Measurements from ENCODE around the gene PAPPA.

PAPPA gene

GRCh38 chr9:116312221-116312620 is 158.6 kb downstream of the PAPPA start:
- H3K27me3 ChIP-seq (ENCODE audit: control insufficient read depth in 1 of 2, insufficient read depth in 2 of 2, low read length in 2 of 2), result no peaks in the 10 kb centered on the region
- no peak overlapping the region for H3K27ac ChIP-seq (ENCODE audit: low read depth, low read length)
- H3K9ac ChIP-seq (ENCODE audit: low read length), result no peak overlapping the region
- no peaks in the 10 kb centered on the region for H3K36me3 ChIP-seq (ENCODE audit: insufficient read depth, low read length)
- no peaks in the 10 kb centered on the region for H3K9me3 ChIP-seq (ENCODE audit: low read length)
- H3K4me1 ChIP-seq (ENCODE audit: insufficient read depth, low read length), result no peaks in the 10 kb centered on the region
- no peak overlapping the region for H3K4me3 ChIP-seq (ENCODE audit: low read depth in 1 of 2, low read length in 2 of 2)

DNA sequence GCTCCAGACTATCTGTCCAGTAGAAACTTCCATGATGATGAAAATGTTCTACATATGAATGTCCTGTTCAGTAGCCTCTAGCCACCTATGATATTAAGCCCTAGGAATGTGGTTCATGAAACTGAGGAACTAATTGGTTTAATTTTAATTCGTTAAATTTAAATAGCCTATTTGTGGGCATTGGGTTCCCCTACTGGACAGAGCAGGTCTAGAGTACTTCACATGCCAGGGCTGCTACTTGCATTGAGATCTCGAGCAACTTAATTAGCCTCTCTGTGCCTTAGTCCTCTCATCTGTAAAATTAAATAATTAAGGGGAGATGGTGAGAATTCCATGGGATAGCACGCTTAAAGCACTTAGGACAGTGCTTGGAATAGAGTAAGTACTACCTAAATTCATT is 160.0 kb downstream of the PAPPA start:
- H3K4me1 ChIP-seq (ENCODE audit: insufficient read depth, low read length), result no peaks in the 10 kb centered on the region
- no peaks in the 10 kb centered on the region for H3K27me3 ChIP-seq (ENCODE audit: control insufficient read depth in 1 of 2, insufficient read depth in 2 of 2, low read length in 2 of 2)
- no peak overlapping the region for H3K27ac ChIP-seq (ENCODE audit: low read depth, low read length)
- H3K4me3 ChIP-seq (ENCODE audit: low read depth in 1 of 2, low read length in 2 of 2), result no peak overlapping the region
- no peaks in the 10 kb centered on the region for H3K36me3 ChIP-seq (ENCODE audit: insufficient read depth, low read length)
- no peak overlapping the region for H3K9ac ChIP-seq (ENCODE audit: low read length)
- H3K9me3 ChIP-seq (ENCODE audit: low read length), result no peaks in the 10 kb centered on the region

DNA sequence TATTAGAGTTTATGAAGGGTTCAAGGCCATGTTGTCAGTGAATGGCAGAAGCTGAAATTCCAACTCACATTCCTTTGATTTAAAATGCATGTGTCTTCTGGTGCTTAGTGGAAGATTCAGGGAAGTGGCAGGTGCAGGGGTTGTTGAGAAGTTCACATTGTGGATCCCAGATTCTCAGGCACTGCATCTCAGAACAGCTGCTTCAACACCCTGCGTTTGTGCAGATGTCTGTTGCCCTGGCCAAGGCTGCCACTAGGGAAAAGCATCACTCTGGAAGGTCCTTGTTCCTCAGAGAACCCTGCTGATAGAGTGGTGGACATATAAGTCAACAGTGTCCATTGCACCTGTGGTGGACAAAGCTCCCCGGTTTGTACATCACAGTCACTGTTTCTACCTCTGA is 162.7 kb downstream of the PAPPA start:
- H3K36me3 ChIP-seq (ENCODE audit: insufficient read depth, low read length), result no peaks in the 10 kb centered on the region
- H3K27me3 ChIP-seq (ENCODE audit: control insufficient read depth in 1 of 2, insufficient read depth in 2 of 2, low read length in 2 of 2), result no peaks in the 10 kb centered on the region
- no peaks in the 10 kb centered on the region for H3K9me3 ChIP-seq (ENCODE audit: low read length)
- H3K4me1 ChIP-seq (ENCODE audit: insufficient read depth, low read length), result no peaks in the 10 kb centered on the region
- H3K4me3 ChIP-seq (ENCODE audit: low read depth in 1 of 2, low read length in 2 of 2), result no peak overlapping the region
- H3K27ac ChIP-seq (ENCODE audit: low read depth, low read length), result no peak overlapping the region
- no peak overlapping the region for H3K9ac ChIP-seq (ENCODE audit: low read length)

DNA sequence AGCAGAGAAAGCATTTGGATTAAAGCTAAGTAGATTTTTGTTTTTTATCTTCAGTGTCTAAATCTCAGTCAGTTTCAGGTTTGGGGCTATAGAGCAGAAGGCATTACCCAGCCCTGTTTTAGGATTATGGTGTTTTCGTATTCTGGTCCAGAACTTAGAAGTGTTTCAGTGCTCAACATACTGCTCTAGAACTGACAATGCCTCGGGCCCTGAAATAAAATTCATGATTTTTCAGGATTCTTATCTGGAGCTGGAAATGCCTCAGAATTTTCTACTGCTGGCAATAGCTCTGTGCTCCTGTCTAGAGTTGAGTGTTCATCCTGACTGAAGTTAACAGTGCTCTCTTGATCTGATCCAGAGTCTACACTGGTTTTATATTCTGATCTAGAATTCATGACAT is 163.9 kb downstream of the PAPPA start:
- H3K27me3 ChIP-seq (ENCODE audit: control insufficient read depth in 1 of 2, insufficient read depth in 2 of 2, low read length in 2 of 2), result no peaks in the 10 kb centered on the region
- no peak overlapping the region for H3K27ac ChIP-seq (ENCODE audit: low read depth, low read length)
- H3K4me1 ChIP-seq (ENCODE audit: insufficient read depth, low read length), result no peaks in the 10 kb centered on the region
- H3K9me3 ChIP-seq (ENCODE audit: low read length), result no peaks in the 10 kb centered on the region
- H3K9ac ChIP-seq (ENCODE audit: low read length), result no peak overlapping the region
- no peaks in the 10 kb centered on the region for H3K36me3 ChIP-seq (ENCODE audit: insufficient read depth, low read length)
- no peak overlapping the region for H3K4me3 ChIP-seq (ENCODE audit: low read depth in 1 of 2, low read length in 2 of 2)

- no peaks in the 10 kb centered on the region for H3K4me1 ChIP-seq (ENCODE audit: insufficient read depth, low read length)
- H3K9ac ChIP-seq (ENCODE audit: low read length), result no peak overlapping the region
- H3K9me3 ChIP-seq (ENCODE audit: low read length), result no peaks in the 10 kb centered on the region
- H3K27ac ChIP-seq (ENCODE audit: low read depth, low read length), result no peak overlapping the region
- H3K36me3 ChIP-seq (ENCODE audit: insufficient read depth, low read length), result no peaks in the 10 kb centered on the region
- no peak overlapping the region for H3K4me3 ChIP-seq (ENCODE audit: low read depth in 1 of 2, low read length in 2 of 2)
- no peaks in the 10 kb centered on the region for H3K27me3 ChIP-seq (ENCODE audit: control insufficient read depth in 1 of 2, insufficient read depth in 2 of 2, low read length in 2 of 2)
Measured at GRCh38 chr9:116318468-116319374, 165.1 kb downstream of the PAPPA start.

GRCh38 chr9:116319480-116319879 is 165.9 kb downstream of the PAPPA start:
- H3K4me1 ChIP-seq (ENCODE audit: insufficient read depth, low read length), result no peaks in the 10 kb centered on the region
- H3K27me3 ChIP-seq (ENCODE audit: control insufficient read depth in 1 of 2, insufficient read depth in 2 of 2, low read length in 2 of 2), result no peaks in the 10 kb centered on the region
- H3K9ac ChIP-seq (ENCODE audit: low read length), result no peak overlapping the region
- H3K9me3 ChIP-seq (ENCODE audit: low read length), result no peaks in the 10 kb centered on the region
- no peaks in the 10 kb centered on the region for H3K36me3 ChIP-seq (ENCODE audit: insufficient read depth, low read length)
- no peak overlapping the region for H3K4me3 ChIP-seq (ENCODE audit: low read depth in 1 of 2, low read length in 2 of 2)
- no peak overlapping the region for H3K27ac ChIP-seq (ENCODE audit: low read depth, low read length)

- Histone ChIP-seq H3K4me1 (ENCODE audit: insufficient read depth, low read length) (no peaks in the 10 kb centered on the region), H3K9me3 (ENCODE audit: low read length) (no peaks in the 10 kb centered on the region), H3K36me3 (ENCODE audit: insufficient read depth, low read length) (no peaks in the 10 kb centered on the region), H3K27me3 (ENCODE audit: control insufficient read depth in 1 of 2, insufficient read depth in 2 of 2, low read length in 2 of 2) (no peaks in the 10 kb centered on the region), H3K4me3 (ENCODE audit: low read depth in 1 of 2, low read length in 2 of 2) (no peak overlapping the region), H3K9ac (ENCODE audit: low read length) (no peak overlapping the region), H3K27ac (ENCODE audit: low read depth, low read length) (no peak overlapping the region)
Measured at GRCh38 chr9:116320290-116320689, 166.7 kb downstream of the PAPPA start.

DNA sequence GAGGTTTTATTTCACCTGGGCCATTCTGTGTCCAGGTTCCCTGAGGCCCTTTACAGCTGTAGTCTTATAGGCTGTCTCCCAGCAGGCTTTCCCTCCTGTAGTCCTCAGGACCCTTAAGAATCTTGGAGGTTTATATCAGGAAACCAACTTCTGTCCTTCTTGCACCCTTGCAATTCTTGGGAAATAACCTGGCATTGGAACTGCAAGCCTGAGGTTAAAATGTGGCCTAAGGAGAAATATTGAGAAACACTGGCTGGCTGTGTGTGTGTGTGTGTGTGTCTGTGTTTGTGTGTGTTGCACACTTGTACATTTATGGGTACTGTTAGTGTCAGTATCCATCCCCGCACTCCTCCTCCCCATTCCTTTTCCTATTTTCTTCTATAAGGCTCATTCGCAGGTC is 168.9 kb downstream of the PAPPA start:
- Histone ChIP-seq H3K27ac (ENCODE audit: low read depth, low read length) (no peak overlapping the region), H3K9me3 (ENCODE audit: low read length) (no peaks in the 10 kb centered on the region), H3K36me3 (ENCODE audit: insufficient read depth, low read length) (no peaks in the 10 kb centered on the region), H3K4me3 (ENCODE audit: low read depth in 1 of 2, low read length in 2 of 2) (no peak overlapping the region), H3K9ac (ENCODE audit: low read length) (no peak overlapping the region), H3K4me1 (ENCODE audit: insufficient read depth, low read length) (no peaks in the 10 kb centered on the region), H3K27me3 (ENCODE audit: control insufficient read depth in 1 of 2, insufficient read depth in 2 of 2, low read length in 2 of 2) (no peaks in the 10 kb centered on the region)

DNA sequence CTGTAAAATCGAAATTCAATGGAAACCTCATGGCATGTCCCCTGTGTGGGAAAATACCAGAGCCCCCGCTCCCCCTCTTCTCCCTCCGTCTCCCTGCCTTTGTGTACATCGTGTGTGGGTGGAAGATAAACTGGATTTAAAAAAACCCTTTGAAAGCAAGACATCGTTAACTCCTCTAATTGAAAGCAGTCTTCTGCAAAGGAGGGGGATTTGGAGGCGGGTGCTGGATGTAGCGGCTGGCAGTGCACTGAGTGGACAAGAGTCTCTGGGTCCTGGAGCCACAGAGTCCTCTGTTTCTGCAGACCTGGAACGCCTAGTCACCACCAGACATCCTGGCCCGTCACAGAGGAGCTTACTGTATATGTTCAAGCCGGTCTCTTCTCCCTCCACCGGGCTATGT is 169.4 kb downstream of the PAPPA start:
- H3K36me3 ChIP-seq (ENCODE audit: insufficient read depth, low read length), result no peaks in the 10 kb centered on the region
- no peaks in the 10 kb centered on the region for H3K27me3 ChIP-seq (ENCODE audit: control insufficient read depth in 1 of 2, insufficient read depth in 2 of 2, low read length in 2 of 2)
- H3K27ac ChIP-seq (ENCODE audit: low read depth, low read length), result no peak overlapping the region
- H3K4me3 ChIP-seq (ENCODE audit: low read depth in 1 of 2, low read length in 2 of 2), result no peak overlapping the region
- H3K4me1 ChIP-seq (ENCODE audit: insufficient read depth, low read length), result no peaks in the 10 kb centered on the region
- no peak overlapping the region for H3K9ac ChIP-seq (ENCODE audit: low read length)
- H3K9me3 ChIP-seq (ENCODE audit: low read length), result no peaks in the 10 kb centered on the region

DNA sequence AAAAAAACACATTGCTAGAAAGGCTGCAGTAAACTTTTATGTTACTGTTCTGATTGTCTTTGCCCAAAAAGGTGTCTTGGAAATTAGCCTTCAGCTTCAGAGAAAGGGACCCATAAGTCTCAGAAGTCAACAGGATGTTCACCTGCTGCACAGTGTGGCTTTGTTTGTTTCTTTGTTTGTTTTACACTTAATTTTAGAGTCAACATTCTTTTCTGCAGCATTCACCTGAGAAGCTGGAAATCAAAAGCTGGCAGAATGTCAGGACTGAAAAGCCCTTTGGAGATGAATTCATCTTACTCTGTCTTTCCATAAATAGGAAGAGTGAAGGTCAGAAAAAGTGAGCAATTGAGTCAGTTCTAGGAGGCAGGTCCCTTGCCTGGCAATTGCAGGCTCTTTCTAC is 170.0 kb downstream of the PAPPA start:
- Histone ChIP-seq H3K27ac (ENCODE audit: low read depth, low read length) (no peak overlapping the region), H3K9ac (ENCODE audit: low read length) (no peak overlapping the region), H3K36me3 (ENCODE audit: insufficient read depth, low read length) (no peaks in the 10 kb centered on the region), H3K4me1 (ENCODE audit: insufficient read depth, low read length) (no peaks in the 10 kb centered on the region), H3K9me3 (ENCODE audit: low read length) (no peaks in the 10 kb centered on the region), H3K27me3 (ENCODE audit: control insufficient read depth in 1 of 2, insufficient read depth in 2 of 2, low read length in 2 of 2) (no peaks in the 10 kb centered on the region), H3K4me3 (ENCODE audit: low read depth in 1 of 2, low read length in 2 of 2) (no peak overlapping the region)

DNA sequence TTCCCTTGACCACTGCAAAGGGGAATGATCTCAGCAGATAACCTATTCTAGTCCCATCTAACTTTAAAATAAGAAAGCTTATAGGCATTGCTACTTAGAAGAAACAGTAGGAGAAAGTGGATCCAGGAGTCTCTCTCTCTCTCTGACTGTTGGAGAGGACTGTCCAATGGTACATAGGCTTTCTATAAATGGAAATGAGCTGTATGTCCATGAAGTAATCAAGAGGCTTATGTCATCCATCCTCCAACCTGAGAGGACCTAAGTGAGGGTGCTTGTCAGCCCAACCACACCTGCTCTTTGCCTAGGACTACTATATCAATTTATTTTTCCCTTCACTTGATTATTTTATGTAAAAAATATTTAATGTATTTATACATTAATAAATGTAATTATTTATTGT is 172.3 kb downstream of the PAPPA start:
- Histone ChIP-seq H3K4me1 (ENCODE audit: insufficient read depth, low read length) (no peaks in the 10 kb centered on the region), H3K27me3 (ENCODE audit: control insufficient read depth in 1 of 2, insufficient read depth in 2 of 2, low read length in 2 of 2) (no peaks in the 10 kb centered on the region), H3K4me3 (ENCODE audit: low read depth in 1 of 2, low read length in 2 of 2) (no peak overlapping the region), H3K27ac (ENCODE audit: low read depth, low read length) (no peak overlapping the region), H3K9ac (ENCODE audit: low read length) (no peak overlapping the region), H3K36me3 (ENCODE audit: insufficient read depth, low read length) (no peaks in the 10 kb centered on the region), H3K9me3 (ENCODE audit: low read length) (no peaks in the 10 kb centered on the region)

Data from muscle layer of colon (tissue), 2 donors.